HG02885 (cell line): ENCODE results near the gene TMEM18.

ENCODE experiments used
- ATAC-seq: cut with Tn5 transposase; IDR thresholded peaks from one replicate; pipeline ENCODE4 v1.9.1; 2021; ENCODE audit warnings: mild to moderate bottlenecking; ENCODE audit not compliant: unreplicated experiment, poor library complexity

TMEM18 gene

GRCh38 chr2:623130-623922 lies 53.9 kb downstream of the TMEM18 start:
- no peak for ATAC-seq

- ATAC-seq, result no peak
Measured at GRCh38 chr2:622357-622756, 54.8 kb downstream of the TMEM18 start.

- no peak for ATAC-seq
Measured at GRCh38 chr2:621303-622099, 55.7 kb downstream of the TMEM18 start.

- no peak for ATAC-seq
Measured at GRCh38 chr2:620471-621302, 56.5 kb downstream of the TMEM18 start.

- no peak for ATAC-seq
Measured at GRCh38 chr2:620004-620403, 57.2 kb downstream of the TMEM18 start.

- no peak for ATAC-seq
Measured at GRCh38 chr2:618422-618990, 58.7 kb downstream of the TMEM18 start.

- no peak for ATAC-seq
Measured at GRCh38 chr2:618005-618404, 59.2 kb downstream of the TMEM18 start.
